Mucosa of gallbladder (tissue), 1 donor: ENCODE data around the gene WDFY2. TPM values are rescaled to one million over a fixed set of nuclear protein-coding genes. Genes with fewer than 3 reads are reported as not detected.

ENCODE experiments used
- DNase-seq: peaks from one replicate; pipeline ENCODE4 v3.0.0-alpha.2; 2020; ENCODE audit warnings: low spot score
- total RNA-seq: library from RNA; stranded (reverse); gene quantifications from one replicate; pipeline ENCODE4 v1.2.1, GENCODE V29; 2021
- donor health status: DM: no; HTN: no; CAD: no.

Gene WDFY2
- total RNA-seq, 1 donor from 2014 or later: 8.7 TPM

GRCh38 chr13:51704399-51705313 lies 120.4 kb downstream of the WDFY2 start:
- DNase-seq: no peak

GRCh38 chr13:51707461-51707860 lies 123.2 kb downstream of the WDFY2 start:
- no peak for DNase-seq

GRCh38 chr13:51713807-51714206 lies 129.5 kb downstream of the WDFY2 start:
- DNase-seq: no peak

- no peak for DNase-seq
These were observed 130.5 kb downstream of the WDFY2 start for GRCh38 chr13:51714663-51715168.

GRCh38 chr13:51715613-51716012 lies 131.4 kb downstream of the WDFY2 start:
- DNase-seq: no peak

GRCh38 chr13:51717786-51718398 lies 133.6 kb downstream of the WDFY2 start:
- no peak for DNase-seq

- DNase-seq: no peak
These were observed 135.1 kb downstream of the WDFY2 start for GRCh38 chr13:51719394-51719793.

- no peak for DNase-seq
These were observed 137.2 kb downstream of the WDFY2 start for GRCh38 chr13:51721496-51721895.

- no peak for DNase-seq
These were observed 139.3 kb downstream of the WDFY2 start for GRCh38 chr13:51723529-51723928.

GRCh38 chr13:51724721-51725120 lies 140.5 kb downstream of the WDFY2 start:
- no peak for DNase-seq

- DNase-seq: no peak
These were observed 142.4 kb downstream of the WDFY2 start for GRCh38 chr13:51726446-51727193.

- no peak for DNase-seq
These were observed 143.5 kb downstream of the WDFY2 start for GRCh38 chr13:51727634-51728274.

GRCh38 chr13:51728275-51728673 lies 144.0 kb downstream of the WDFY2 start:
- DNase-seq: no peak

- DNase-seq: no peak
These were observed 144.7 kb downstream of the WDFY2 start for GRCh38 chr13:51728972-51729371.

- DNase-seq: peak; percentile 34
These were observed 145.7 kb downstream of the WDFY2 start for GRCh38 chr13:51729866-51730553.

- DNase-seq: no peak
These were observed 146.7 kb downstream of the WDFY2 start for GRCh38 chr13:51730927-51731326.

- DNase-seq: no peak
These were observed 147.5 kb downstream of the WDFY2 start for GRCh38 chr13:51731759-51732158.

GRCh38 chr13:51733374-51734298 lies 149.4 kb downstream of the WDFY2 start:
- peak; percentile 31 for DNase-seq

GRCh38 chr13:51734786-51735185 lies 150.5 kb downstream of the WDFY2 start:
- DNase-seq: no peak

GRCh38 chr13:51737609-51738008 lies 153.3 kb downstream of the WDFY2 start:
- no peak for DNase-seq
